Measurements from ENCODE around the gene C1orf159.

Gene C1orf159

DNA sequence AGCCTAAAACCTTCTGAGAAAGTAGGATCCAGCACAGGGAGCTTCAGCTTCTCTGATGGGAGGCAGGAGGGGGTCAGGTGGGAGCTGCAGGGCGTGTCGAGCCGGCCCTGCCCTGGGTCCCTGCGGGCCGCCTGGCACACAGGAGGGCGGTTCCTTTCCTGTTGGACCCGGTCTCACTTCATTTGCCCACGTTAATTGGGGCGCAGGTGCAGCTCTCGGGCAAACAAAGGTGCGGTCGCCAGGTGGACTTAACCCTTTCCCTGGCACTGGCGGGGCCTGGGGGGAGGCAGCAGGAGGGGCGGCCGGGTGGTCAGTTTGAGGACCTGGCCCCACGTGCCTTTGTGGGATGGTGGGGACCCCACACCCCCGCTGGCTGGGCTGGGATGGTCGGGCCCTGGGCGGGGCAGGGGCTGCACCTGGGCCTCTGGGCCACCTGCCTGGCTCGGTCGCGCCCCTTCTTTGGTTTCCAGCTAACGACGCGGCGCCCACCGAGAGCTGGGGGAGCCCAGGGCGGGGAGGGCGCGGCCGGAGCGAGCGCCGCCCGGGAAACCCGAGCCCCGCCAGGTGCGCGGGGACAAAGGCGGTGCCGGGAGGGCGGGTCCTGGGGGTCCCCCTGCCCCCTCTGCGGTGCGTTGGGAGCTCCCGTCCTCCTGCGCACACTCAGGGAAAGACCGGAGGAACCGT lies 20.8 kb upstream of the C1orf159 start:
- TF ChIP-seq SPI1 (IDR thresholded peaks at IDR 0.05; ENCODE audit: borderline replicate concordance, low read depth), result no peak
- TF ChIP-seq, protein P1, sequence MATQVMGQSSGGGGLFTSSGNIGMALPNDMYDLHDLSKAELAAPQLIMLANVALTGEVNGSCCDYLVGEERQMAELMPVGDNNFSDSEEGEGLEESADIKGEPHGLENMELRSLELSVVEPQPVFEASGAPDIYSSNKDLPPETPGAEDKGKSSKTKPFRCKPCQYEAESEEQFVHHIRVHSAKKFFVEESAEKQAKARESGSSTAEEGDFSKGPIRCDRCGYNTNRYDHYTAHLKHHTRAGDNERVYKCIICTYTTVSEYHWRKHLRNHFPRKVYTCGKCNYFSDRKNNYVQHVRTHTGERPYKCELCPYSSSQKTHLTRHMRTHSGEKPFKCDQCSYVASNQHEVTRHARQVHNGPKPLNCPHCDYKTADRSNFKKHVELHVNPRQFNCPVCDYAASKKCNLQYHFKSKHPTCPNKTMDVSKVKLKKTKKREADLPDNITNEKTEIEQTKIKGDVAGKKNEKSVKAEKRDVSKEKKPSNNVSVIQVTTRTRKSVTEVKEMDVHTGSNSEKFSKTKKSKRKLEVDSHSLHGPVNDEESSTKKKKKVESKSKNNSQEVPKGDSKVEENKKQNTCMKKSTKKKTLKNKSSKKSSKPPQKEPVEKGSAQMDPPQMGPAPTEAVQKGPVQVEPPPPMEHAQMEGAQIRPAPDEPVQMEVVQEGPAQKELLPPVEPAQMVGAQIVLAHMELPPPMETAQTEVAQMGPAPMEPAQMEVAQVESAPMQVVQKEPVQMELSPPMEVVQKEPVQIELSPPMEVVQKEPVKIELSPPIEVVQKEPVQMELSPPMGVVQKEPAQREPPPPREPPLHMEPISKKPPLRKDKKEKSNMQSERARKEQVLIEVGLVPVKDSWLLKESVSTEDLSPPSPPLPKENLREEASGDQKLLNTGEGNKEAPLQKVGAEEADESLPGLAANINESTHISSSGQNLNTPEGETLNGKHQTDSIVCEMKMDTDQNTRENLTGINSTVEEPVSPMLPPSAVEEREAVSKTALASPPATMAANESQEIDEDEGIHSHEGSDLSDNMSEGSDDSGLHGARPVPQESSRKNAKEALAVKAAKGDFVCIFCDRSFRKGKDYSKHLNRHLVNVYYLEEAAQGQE (IDR thresholded peaks at IDR 0.05; ENCODE audit: insufficient replicate concordance, low read depth), result no peak
- TF ChIP-seq, protein P2, sequence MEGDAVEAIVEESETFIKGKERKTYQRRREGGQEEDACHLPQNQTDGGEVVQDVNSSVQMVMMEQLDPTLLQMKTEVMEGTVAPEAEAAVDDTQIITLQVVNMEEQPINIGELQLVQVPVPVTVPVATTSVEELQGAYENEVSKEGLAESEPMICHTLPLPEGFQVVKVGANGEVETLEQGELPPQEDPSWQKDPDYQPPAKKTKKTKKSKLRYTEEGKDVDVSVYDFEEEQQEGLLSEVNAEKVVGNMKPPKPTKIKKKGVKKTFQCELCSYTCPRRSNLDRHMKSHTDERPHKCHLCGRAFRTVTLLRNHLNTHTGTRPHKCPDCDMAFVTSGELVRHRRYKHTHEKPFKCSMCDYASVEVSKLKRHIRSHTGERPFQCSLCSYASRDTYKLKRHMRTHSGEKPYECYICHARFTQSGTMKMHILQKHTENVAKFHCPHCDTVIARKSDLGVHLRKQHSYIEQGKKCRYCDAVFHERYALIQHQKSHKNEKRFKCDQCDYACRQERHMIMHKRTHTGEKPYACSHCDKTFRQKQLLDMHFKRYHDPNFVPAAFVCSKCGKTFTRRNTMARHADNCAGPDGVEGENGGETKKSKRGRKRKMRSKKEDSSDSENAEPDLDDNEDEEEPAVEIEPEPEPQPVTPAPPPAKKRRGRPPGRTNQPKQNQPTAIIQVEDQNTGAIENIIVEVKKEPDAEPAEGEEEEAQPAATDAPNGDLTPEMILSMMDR (IDR thresholded peaks at IDR 0.05; ENCODE audit: insufficient read depth, low read length), result no peak
- TF ChIP-seq POLR2AphosphoS5 (IDR thresholded peaks at IDR 0.05; ENCODE audit: low read depth), result no peak
- TF ChIP-seq GABPA (IDR thresholded peaks at IDR 0.05; ENCODE audit: low read depth), result no peak
- DNase-seq (ENCODE audit: low read depth in 1 of 2, low spot score in 1 of 2), result no peak
- H3K4me3 ChIP-seq (replicated peaks; ENCODE audit: insufficient read depth, low read length), result no peak overlapping the region
- no peak overlapping the region for H3K27ac ChIP-seq (replicated peaks)
- H3K27me3 ChIP-seq (ENCODE audit: insufficient read depth, poor library complexity, severe bottlenecking), result peaks cover 6% of the 10 kb centered on the region

DNA sequence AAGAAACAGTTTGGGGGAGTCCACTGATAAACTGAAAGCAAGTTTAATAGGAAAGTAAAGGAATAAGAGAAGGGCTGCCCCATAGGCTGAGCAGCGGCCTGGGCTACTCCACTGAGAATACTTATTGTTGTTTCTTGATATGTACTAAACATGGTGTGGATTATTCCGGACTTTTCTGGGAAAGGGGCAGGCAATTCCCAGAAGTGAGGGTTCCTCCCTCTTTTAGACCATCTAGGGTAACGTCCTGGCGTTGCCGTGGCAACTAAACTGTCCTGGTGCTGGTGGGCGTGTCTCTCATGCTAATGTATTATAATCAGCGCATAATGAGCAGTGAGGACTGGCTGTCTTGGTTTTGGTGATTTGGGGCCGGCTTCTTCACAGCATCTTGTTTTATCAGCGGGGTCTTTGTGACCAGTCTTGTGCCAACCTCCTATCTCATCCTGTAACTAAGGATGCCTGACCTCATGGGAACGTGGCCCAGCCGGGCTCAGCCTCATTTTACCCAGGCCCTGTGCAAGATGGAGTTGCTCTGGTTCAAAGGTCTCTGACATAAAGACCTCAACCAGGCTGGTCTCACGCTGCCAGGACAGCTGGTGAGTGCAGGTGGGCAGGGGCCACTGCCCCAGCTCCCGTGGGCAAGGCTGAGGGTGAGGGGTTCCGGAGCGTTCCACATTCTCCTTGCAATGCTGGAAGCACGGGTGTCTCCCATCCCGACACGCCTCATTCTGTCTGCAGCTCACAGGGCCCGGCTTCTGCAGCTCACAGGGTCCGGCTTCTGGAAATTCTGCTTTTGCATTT lies 19.6 kb upstream of the C1orf159 start:
- TF ChIP-seq, protein P1 (IDR thresholded peaks at IDR 0.05; ENCODE audit: insufficient replicate concordance, low read depth), result no peak
- TF ChIP-seq GABPA (IDR thresholded peaks at IDR 0.05; ENCODE audit: low read depth), result no peak
- TF ChIP-seq, protein P2 (IDR thresholded peaks at IDR 0.05; ENCODE audit: insufficient read depth, low read length), result no peak
- no peak for TF ChIP-seq SPI1 (IDR thresholded peaks at IDR 0.05; ENCODE audit: borderline replicate concordance, low read depth)
- no peak for TF ChIP-seq POLR2AphosphoS5 (IDR thresholded peaks at IDR 0.05; ENCODE audit: low read depth)
- DNase-seq (ENCODE audit: low read depth in 1 of 2, low spot score in 1 of 2), result no peak
- Histone ChIP-seq H3K4me3 (replicated peaks; ENCODE audit: insufficient read depth, low read length) (no peak overlapping the region), H3K27ac (replicated peaks) (no peak overlapping the region), H3K27me3 (ENCODE audit: insufficient read depth, poor library complexity, severe bottlenecking) (peaks cover 6% of the 10 kb centered on the region)

DNA sequence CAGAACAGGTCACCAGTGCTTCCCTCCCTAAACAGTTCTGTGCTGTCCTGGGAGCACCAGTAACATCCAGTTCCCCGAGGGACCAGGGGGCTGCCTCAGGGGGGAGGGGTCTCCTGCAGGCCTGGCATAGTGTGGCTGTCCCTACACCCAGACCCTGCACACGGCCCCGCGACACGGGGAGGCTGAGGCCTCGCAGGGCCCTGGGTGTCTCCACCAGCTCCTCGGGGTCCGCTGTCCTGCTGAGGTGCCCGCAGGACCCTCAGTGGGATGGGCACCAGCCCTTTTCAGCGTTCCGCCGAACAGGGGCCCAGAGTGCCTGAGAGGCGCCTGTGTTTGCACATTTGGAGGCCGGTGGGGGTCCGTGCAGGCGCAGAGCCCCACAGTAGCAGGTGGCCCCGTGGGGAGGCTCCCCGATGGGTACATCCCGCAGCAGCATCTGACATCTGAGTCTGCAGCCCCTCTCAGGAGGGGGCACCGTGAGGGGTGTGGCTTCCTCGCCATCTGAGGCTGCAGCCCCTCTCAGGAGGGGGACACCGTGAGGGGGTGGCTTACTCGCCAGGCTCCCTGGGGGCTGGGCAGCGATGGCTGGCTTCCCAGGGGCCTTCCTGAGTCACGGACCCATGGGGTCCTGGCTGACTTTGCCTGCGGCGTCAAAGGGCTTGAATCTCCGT lies 18.5 kb upstream of the C1orf159 start:
- TF ChIP-seq POLR2AphosphoS5 (IDR thresholded peaks at IDR 0.05; ENCODE audit: low read depth), result no peak
- TF ChIP-seq SPI1 (IDR thresholded peaks at IDR 0.05; ENCODE audit: borderline replicate concordance, low read depth), result no peak
- TF ChIP-seq, protein P1 (IDR thresholded peaks at IDR 0.05; ENCODE audit: insufficient replicate concordance, low read depth), result no peak
- no peak for TF ChIP-seq GABPA (IDR thresholded peaks at IDR 0.05; ENCODE audit: low read depth)

More for the DNA sequence above, 18.5 kb upstream of the C1orf159 start:
- H3K4me3 ChIP-seq (replicated peaks; ENCODE audit: insufficient read depth, low read length), result no peak overlapping the region
- H3K27ac ChIP-seq (replicated peaks), result no peak overlapping the region
- no peak for DNase-seq (ENCODE audit: low read depth in 1 of 2, low spot score in 1 of 2)
- H3K27me3 ChIP-seq (ENCODE audit: insufficient read depth, poor library complexity, severe bottlenecking), result peaks cover 6% of the 10 kb centered on the region
